AG04450 (cell line): Measurements from ENCODE around the gene RASSF6. TPM values are rescaled to one million over a fixed set of nuclear protein-coding genes. Genes with fewer than 3 reads are reported as not detected.

ENCODE experiments used
- CTCF ChIA-PET: fragments of 300-600, 350-600 bp; formaldehyde crosslinking; extraction: SDS; loops from one replicate; lab custom pipeline; 2022; ENCODE audit warnings: antibody characterized with exemption, inconsistent platforms; lab: Charles Lee
- POLR2A ChIA-PET: fragments of 350-600 bp; formaldehyde crosslinking; extraction: SDS; loops from one replicate; lab custom pipeline; 2021; ENCODE audit warnings: antibody characterized with exemption, inconsistent platforms; lab: Yijun Ruan, JAX
- DNase-seq: peaks from one replicate; pipeline ENCODE4 v3.0.0-alpha.2; 2011; ENCODE audit warnings: low read depth, low spot score
- H3K27ac ChIP-seq: one replicate; pipeline ENCODE4 v1.5.1; 2012; ENCODE audit warnings: low read depth, low read length, control low read depth
- H3K27me3 ChIP-seq: one replicate; pipeline ENCODE4 v1.6.0; 2012; ENCODE audit warnings: low read length; ENCODE audit not compliant: control insufficient read depth, insufficient read depth
- H3K4me3 ChIP-seq: 2 replicates; pipeline ENCODE4 v1.5.1; 2011; ENCODE audit warnings: mild to moderate bottlenecking, low read depth, low read length, control low read depth
- H3K9me3 ChIP-seq: 2 replicates; pipeline ENCODE4 v1.5.1; 2012; ENCODE audit warnings: low read length; ENCODE audit not compliant: control insufficient read depth, insufficient read depth
- CTCF ChIP-seq: IDR thresholded peaks from 2 replicates; pipeline ENCODE4 v1.5.1; 2011; ENCODE audit warnings: low read depth, low read length, control low read depth, inconsistent platforms
- polyA plus RNA-seq: library from polyadenylated mRNA; depleted of rRNA; stranded (reverse); fragments of >200 nt; gene quantifications from 2 replicates; pipeline ENCODE4 v1.2.3, GENCODE V29; 2011

The RASSF6 gene
- polyA plus RNA-seq, 1 experiment = 0.07 TPM

- no peaks in the 10 kb centered on the region for H3K9me3 ChIP-seq
- H3K27ac ChIP-seq = no peak overlapping the region
- TF ChIP-seq CTCF = no peak
- no peak for DNase-seq
- ChIA-PET CTCF (no interaction called here), POLR2A (no interaction called here)
- no peaks in the 10 kb centered on the region for H3K27me3 ChIP-seq
- H3K4me3 ChIP-seq = no peak overlapping the region
Measured at GRCh38 chr4:73613130-73613529, 7.1 kb downstream of the RASSF6 start.

- Histone ChIP-seq H3K27me3 (no peaks in the 10 kb centered on the region), H3K27ac (no peak overlapping the region), H3K9me3 (no peaks in the 10 kb centered on the region), H3K4me3 (no peak overlapping the region)
- no peak for TF ChIP-seq CTCF
- CTCF ChIA-PET = no interaction called here
- POLR2A ChIA-PET = no interaction called here
- no peak for DNase-seq
Measured at GRCh38 chr4:73612032-73612431, 8.2 kb downstream of the RASSF6 start.

- no peak overlapping the region for H3K4me3 ChIP-seq
- POLR2A ChIA-PET = interaction anchor here (0.5 to 1.1 kb wide), 4 partner anchors 10 to 548 kb away, joined by 3 read pairs; no protein-coding TSS in a partner anchor
- no peaks in the 10 kb centered on the region for H3K9me3 ChIP-seq
- H3K27ac ChIP-seq = no peak overlapping the region
- peak; percentile 55 for DNase-seq
- no peaks in the 10 kb centered on the region for H3K27me3 ChIP-seq
- CTCF ChIA-PET = interaction anchor here (1.4 kb wide), 2 partner anchors 16 to 36 kb away, joined by 4 to 9 read pairs; no protein-coding TSS in a partner anchor
- TF ChIP-seq CTCF = no peak
Measured at GRCh38 chr4:73609706-73610105, 10.5 kb downstream of the RASSF6 start.

GRCh38 chr4:73608689-73609594, 11.3 kb downstream of the RASSF6 start:
- TF ChIP-seq CTCF = no peak

More at GRCh38 chr4:73608689-73609594, 11.3 kb downstream of the RASSF6 start:
- POLR2A ChIA-PET = interaction anchor here (0.5 to 1.1 kb wide), 3 partner anchors 9 to 314 kb away, joined by 3 read pairs; no protein-coding TSS in a partner anchor
- Histone ChIP-seq H3K9me3 (no peaks in the 10 kb centered on the region), H3K27me3 (no peaks in the 10 kb centered on the region), H3K27ac (no peak overlapping the region), H3K4me3 (no peak overlapping the region)
- CTCF ChIA-PET = interaction anchor here (1.4 kb wide), 2 partner anchors 15 to 35 kb away, joined by 4 to 9 read pairs; no protein-coding TSS in a partner anchor
- no peak for DNase-seq
